NCI-H1694 treated with DMSO at 0.1 percent for 48 hours (cell line): ENCODE results near the gene NEU4.

Experiments used
- DNase-seq: peaks from one replicate; lab custom pipeline; 2025; lab: John Stamatoyannopoulos, UW

NEU4 gene

GRCh38 chr2:241864168-241864849, 55.3 kb downstream of the NEU4 start:
- no peak for DNase-seq

GRCh38 chr2:241864850-241865213, 55.8 kb downstream of the NEU4 start:
- DNase-seq = no peak

GRCh38 chr2:241865416-241865956, 56.5 kb downstream of the NEU4 start:
- no peak for DNase-seq

- DNase-seq = no peak
Observed at GRCh38 chr2:241865957-241866789, 57.2 kb downstream of the NEU4 start.
